ENCODE results near the gene ERICH6.

ERICH6 gene

DNA sequence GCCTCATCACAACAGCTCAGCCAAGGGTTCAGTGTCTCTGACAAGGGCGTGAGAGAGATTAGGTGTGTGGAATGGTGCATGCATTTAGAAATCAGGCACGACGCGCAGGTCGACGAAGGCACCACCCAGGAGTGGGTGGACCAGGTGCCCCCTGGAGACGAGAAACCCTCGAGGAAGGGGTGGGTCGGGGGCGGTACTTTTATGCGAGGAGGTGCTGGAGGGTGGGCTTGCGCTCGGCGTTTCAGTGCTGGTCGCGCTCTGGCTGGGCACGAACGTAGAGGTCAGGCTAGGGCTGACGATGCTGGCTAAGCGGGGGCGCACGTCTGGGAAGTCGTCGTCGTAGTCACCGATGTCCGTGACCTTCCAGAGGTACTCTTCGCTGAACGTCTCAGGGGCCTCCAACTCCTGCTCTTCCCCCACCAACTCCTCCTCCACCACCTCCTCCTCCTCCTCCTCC is 393 bp downstream of the ERICH6 start:
- peak in 2 of 3 donors; percentile 68 to 76 for DNase-seq
- H3K27me3 ChIP-seq (replicated peaks in 2 of 5; ENCODE audit: control insufficient read depth in 4 of 5, insufficient read depth in 5 of 5, low read length in 4 of 5), result no peaks in the 10 kb centered on the region
- peak overlapping the region; percentile 65 to 85 (median 77) for H3K4me3 ChIP-seq (ENCODE audit: control insufficient read depth in 1 of 7, extremely low read depth in 1 of 7, insufficient read depth in 4 of 7, low read depth in 2 of 7, low read length in 6 of 7)
- H3K4me1 ChIP-seq (ENCODE audit: control extremely low read depth in 1 of 4, control insufficient read depth in 4 of 4, insufficient read depth in 4 of 4, low read length in 3 of 4), result peaks cover 5 to 10% (median 9%) of the 10 kb centered on the region in 4 experiments
- peaks cover 0 to 4% (median 0%) of the 10 kb centered on the region in 5 experiments for H3K9me3 ChIP-seq (ENCODE audit: control extremely low read depth in 1 of 5, control insufficient read depth in 4 of 5, insufficient read depth in 2 of 5, low read depth in 1 of 5, low read length in 4 of 5)
- ChIA-PET CTCF (interaction anchor here (0.6 to 1.3 kb wide), 3 partner anchors 85 to 115 kb away, joined by 3 read pairs; no protein-coding TSS in a partner anchor), POLR2A (interaction anchor here (0.6 kb wide), 2 partner anchors 123 to 158 kb away, joined by 3 to 4 read pairs; no protein-coding TSS in a partner anchor)
- peak overlapping the region; percentile 93 to 97 for H3K27ac ChIP-seq (ENCODE audit: insufficient read depth in 1 of 2, low read depth in 1 of 2, low read length in 2 of 2, poor library complexity in 1 of 2, severe bottlenecking in 2 of 2)
- H3K36me3 ChIP-seq (ENCODE audit: control insufficient read depth in 4 of 4, insufficient read depth in 4 of 4, low read length in 3 of 4), result peaks cover 0 to 7% (median 4%) of the 10 kb centered on the region in 4 experiments
- WGBS (ENCODE audit: insufficient coverage), result 10% methylated on average over 27 of the region's 29 CpGs

- no peaks in the 10 kb centered on the region for H3K27me3 ChIP-seq (replicated peaks in 2 of 5; ENCODE audit: control insufficient read depth in 4 of 5, insufficient read depth in 5 of 5, low read length in 4 of 5)
- CTCF ChIA-PET, result interaction anchor here (0.6 to 1.3 kb wide), 3 partner anchors 19 to 154 kb away, joined by 3 read pairs; no protein-coding TSS in a partner anchor
- no CpG with 5 or more reads among the region's 2 CpGs for WGBS (ENCODE audit: insufficient coverage)
These were observed 4.6 kb downstream of the ERICH6 start for GRCh38 chr3:150699068-150699639.

GRCh38 chr3:150697646-150698045 is 6.1 kb downstream of the ERICH6 start:
- Histone ChIP-seq H3K9me3 (ENCODE audit: control extremely low read depth in 1 of 5, control insufficient read depth in 4 of 5, insufficient read depth in 2 of 5, low read depth in 1 of 5, low read length in 4 of 5) (peaks cover 0 to 8% (median 0%) of the 10 kb centered on the region in 5 experiments), H3K4me1 (ENCODE audit: control extremely low read depth in 1 of 4, control insufficient read depth in 4 of 4, insufficient read depth in 4 of 4, low read length in 3 of 4) (no peaks in the 10 kb centered on the region), H3K36me3 (ENCODE audit: control insufficient read depth in 4 of 4, insufficient read depth in 4 of 4, low read length in 3 of 4) (no peaks in the 10 kb centered on the region), H3K27me3 (replicated peaks in 2 of 5; ENCODE audit: control insufficient read depth in 4 of 5, insufficient read depth in 5 of 5, low read length in 4 of 5) (no peaks in the 10 kb centered on the region), H3K27ac (ENCODE audit: insufficient read depth in 1 of 2, low read depth in 1 of 2, low read length in 2 of 2, poor library complexity in 1 of 2, severe bottlenecking in 2 of 2) (no peak overlapping the region), H3K4me3 (ENCODE audit: control insufficient read depth in 1 of 7, extremely low read depth in 1 of 7, insufficient read depth in 4 of 7, low read depth in 2 of 7, low read length in 6 of 7) (no peak overlapping the region)
- ChIA-PET CTCF (no interaction called here), POLR2A (no interaction called here)
- DNase-seq, result no peak

More at GRCh38 chr3:150699068-150699639, 4.6 kb downstream of the ERICH6 start:
- Histone ChIP-seq H3K27ac (ENCODE audit: insufficient read depth in 1 of 2, low read depth in 1 of 2, low read length in 2 of 2, poor library complexity in 1 of 2, severe bottlenecking in 2 of 2) (no peak overlapping the region), H3K4me3 (ENCODE audit: control insufficient read depth in 1 of 7, extremely low read depth in 1 of 7, insufficient read depth in 4 of 7, low read depth in 2 of 7, low read length in 6 of 7) (no peak overlapping the region), H3K9me3 (ENCODE audit: control extremely low read depth in 1 of 5, control insufficient read depth in 4 of 5, insufficient read depth in 2 of 5, low read depth in 1 of 5, low read length in 4 of 5) (no peaks in the 10 kb centered on the region), H3K4me1 (ENCODE audit: control extremely low read depth in 1 of 4, control insufficient read depth in 4 of 4, insufficient read depth in 4 of 4, low read length in 3 of 4) (peaks cover under 1 to 6% (median 6%) of the 10 kb centered on the region in 4 experiments), H3K36me3 (ENCODE audit: control insufficient read depth in 4 of 4, insufficient read depth in 4 of 4, low read length in 3 of 4) (no peaks in the 10 kb centered on the region)
- no peak for DNase-seq
- POLR2A ChIA-PET, result no interaction called here

GRCh38 chr3:150691414-150692040 is 12.2 kb downstream of the ERICH6 start:
- 75% methylated on average over 1 of the region's 2 CpGs for WGBS (ENCODE audit: insufficient coverage)

DNA sequence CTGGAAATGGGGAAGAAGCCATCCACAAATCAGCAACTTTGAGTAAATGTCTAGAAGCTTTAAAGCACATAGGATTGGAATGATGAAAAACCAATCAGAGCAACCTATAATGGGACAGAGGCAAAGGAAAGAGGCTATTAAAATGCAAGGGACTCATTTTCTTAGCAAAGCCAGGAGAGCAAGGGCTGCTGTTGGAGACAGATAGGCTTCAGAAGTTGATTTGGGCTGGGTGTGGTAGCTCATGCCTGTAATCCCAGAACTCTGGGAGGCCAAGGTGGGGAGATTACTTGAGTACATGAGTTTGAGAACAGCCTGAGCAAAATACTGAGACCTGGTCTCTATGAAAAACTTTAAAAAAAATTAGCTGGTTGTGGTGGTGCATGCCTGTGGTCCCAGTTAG is 16.1 kb downstream of the ERICH6 start:
- ChIA-PET POLR2A (no interaction called here), CTCF (no interaction called here)
- Histone ChIP-seq H3K27ac (ENCODE audit: insufficient read depth in 1 of 2, low read depth in 1 of 2, low read length in 2 of 2, poor library complexity in 1 of 2, severe bottlenecking in 2 of 2) (no peak overlapping the region), H3K4me1 (ENCODE audit: control extremely low read depth in 1 of 4, control insufficient read depth in 4 of 4, insufficient read depth in 4 of 4, low read length in 3 of 4) (peaks cover 0 to 1% (median 0%) of the 10 kb centered on the region in 4 experiments), H3K27me3 (replicated peaks in 2 of 5; ENCODE audit: control insufficient read depth in 4 of 5, insufficient read depth in 5 of 5, low read length in 4 of 5) (no peaks in the 10 kb centered on the region), H3K9me3 (ENCODE audit: control extremely low read depth in 1 of 5, control insufficient read depth in 4 of 5, insufficient read depth in 2 of 5, low read depth in 1 of 5, low read length in 4 of 5) (peaks cover 0 to 6% (median 2%) of the 10 kb centered on the region in 5 experiments), H3K36me3 (ENCODE audit: control insufficient read depth in 4 of 4, insufficient read depth in 4 of 4, low read length in 3 of 4) (no peaks in the 10 kb centered on the region), H3K4me3 (ENCODE audit: control insufficient read depth in 1 of 7, extremely low read depth in 1 of 7, insufficient read depth in 4 of 7, low read depth in 2 of 7, low read length in 6 of 7) (no peak overlapping the region)
- DNase-seq, result no peak

More at GRCh38 chr3:150691414-150692040, 12.2 kb downstream of the ERICH6 start:
- Histone ChIP-seq H3K4me3 (ENCODE audit: control insufficient read depth in 1 of 7, extremely low read depth in 1 of 7, insufficient read depth in 4 of 7, low read depth in 2 of 7, low read length in 6 of 7) (no peak overlapping the region), H3K4me1 (ENCODE audit: control extremely low read depth in 1 of 4, control insufficient read depth in 4 of 4, insufficient read depth in 4 of 4, low read length in 3 of 4) (no peaks in the 10 kb centered on the region), H3K36me3 (ENCODE audit: control insufficient read depth in 4 of 4, insufficient read depth in 4 of 4, low read length in 3 of 4) (no peaks in the 10 kb centered on the region), H3K9me3 (ENCODE audit: control extremely low read depth in 1 of 5, control insufficient read depth in 4 of 5, insufficient read depth in 2 of 5, low read depth in 1 of 5, low read length in 4 of 5) (peaks cover 0 to 14% (median 2%) of the 10 kb centered on the region in 5 experiments), H3K27ac (ENCODE audit: insufficient read depth in 1 of 2, low read depth in 1 of 2, low read length in 2 of 2, poor library complexity in 1 of 2, severe bottlenecking in 2 of 2) (no peak overlapping the region), H3K27me3 (replicated peaks in 2 of 5; ENCODE audit: control insufficient read depth in 4 of 5, insufficient read depth in 5 of 5, low read length in 4 of 5) (no peaks in the 10 kb centered on the region)
- no peak for DNase-seq
- ChIA-PET CTCF (interaction anchor here (0.7 kb wide), 1 partner anchor 18 kb away, joined by 3 read pairs; no protein-coding TSS in a partner anchor), POLR2A (no interaction called here)

DNA sequence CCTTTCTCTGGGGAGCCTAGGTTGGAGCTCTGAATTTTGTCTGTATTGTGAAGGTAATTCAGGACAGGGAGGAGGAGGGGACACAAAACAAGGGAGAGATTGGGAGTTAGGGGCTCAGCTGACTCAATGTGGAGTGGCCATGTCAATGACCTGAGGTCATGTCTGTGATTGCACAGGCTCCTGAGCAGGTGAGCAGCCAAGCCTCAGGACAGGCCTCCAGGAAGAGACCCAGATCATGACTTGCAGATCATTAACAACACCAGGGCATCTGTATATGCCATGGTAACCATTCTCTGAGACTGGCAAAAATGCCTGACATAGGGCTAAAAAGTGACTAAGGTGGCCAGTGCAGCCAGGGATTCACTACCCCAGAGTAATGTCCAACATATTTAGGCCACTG is 20.9 kb downstream of the ERICH6 start:
- Histone ChIP-seq H3K27me3 (replicated peaks in 2 of 5; ENCODE audit: control insufficient read depth in 4 of 5, insufficient read depth in 5 of 5, low read length in 4 of 5) (no peaks in the 10 kb centered on the region), H3K27ac (ENCODE audit: insufficient read depth in 1 of 2, low read depth in 1 of 2, low read length in 2 of 2, poor library complexity in 1 of 2, severe bottlenecking in 2 of 2) (no peak overlapping the region), H3K4me3 (ENCODE audit: control insufficient read depth in 1 of 7, extremely low read depth in 1 of 7, insufficient read depth in 4 of 7, low read depth in 2 of 7, low read length in 6 of 7) (no peak overlapping the region), H3K9me3 (ENCODE audit: control extremely low read depth in 1 of 5, control insufficient read depth in 4 of 5, insufficient read depth in 2 of 5, low read depth in 1 of 5, low read length in 4 of 5) (no peaks in the 10 kb centered on the region), H3K4me1 (ENCODE audit: control extremely low read depth in 1 of 4, control insufficient read depth in 4 of 4, insufficient read depth in 4 of 4, low read length in 3 of 4) (peaks cover 3 to 9% (median 6%) of the 10 kb centered on the region in 4 experiments), H3K36me3 (ENCODE audit: control insufficient read depth in 4 of 4, insufficient read depth in 4 of 4, low read length in 3 of 4) (no peaks in the 10 kb centered on the region)
- ChIA-PET POLR2A (no interaction called here), CTCF (no interaction called here)
- DNase-seq, result no peak

DNA sequence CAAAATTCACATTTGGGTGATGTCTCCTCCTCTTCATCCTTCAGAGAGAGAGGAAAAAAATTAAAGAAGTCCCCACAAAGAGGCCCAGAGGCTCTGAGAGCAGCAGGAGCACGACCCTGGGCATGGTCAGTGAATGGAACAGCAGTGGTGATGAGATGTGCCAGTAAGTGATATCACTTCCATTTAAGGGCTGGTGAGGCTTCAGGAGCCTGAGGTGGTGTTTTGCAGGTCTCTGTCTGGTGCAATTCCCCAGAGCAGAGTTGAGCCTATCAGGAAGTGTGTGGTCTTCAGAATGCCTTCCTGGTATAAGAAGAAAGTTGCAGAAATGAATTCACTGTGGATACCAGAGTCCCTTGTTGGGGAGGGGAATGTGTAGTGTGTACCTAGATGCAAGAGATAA is 21.4 kb downstream of the ERICH6 start:
- Histone ChIP-seq H3K9me3 (ENCODE audit: control extremely low read depth in 1 of 5, control insufficient read depth in 4 of 5, insufficient read depth in 2 of 5, low read depth in 1 of 5, low read length in 4 of 5) (no peaks in the 10 kb centered on the region), H3K27me3 (replicated peaks in 2 of 5; ENCODE audit: control insufficient read depth in 4 of 5, insufficient read depth in 5 of 5, low read length in 4 of 5) (no peaks in the 10 kb centered on the region), H3K27ac (ENCODE audit: insufficient read depth in 1 of 2, low read depth in 1 of 2, low read length in 2 of 2, poor library complexity in 1 of 2, severe bottlenecking in 2 of 2) (no peak overlapping the region), H3K36me3 (ENCODE audit: control insufficient read depth in 4 of 4, insufficient read depth in 4 of 4, low read length in 3 of 4) (no peaks in the 10 kb centered on the region), H3K4me3 (ENCODE audit: control insufficient read depth in 1 of 7, extremely low read depth in 1 of 7, insufficient read depth in 4 of 7, low read depth in 2 of 7, low read length in 6 of 7) (no peak overlapping the region), H3K4me1 (ENCODE audit: control extremely low read depth in 1 of 4, control insufficient read depth in 4 of 4, insufficient read depth in 4 of 4, low read length in 3 of 4) (peaks cover 3 to 9% (median 6%) of the 10 kb centered on the region in 4 experiments)
- POLR2A ChIA-PET, result no interaction called here
- 83% methylated on average over 1 of the region's 1 CpG for WGBS (ENCODE audit: insufficient coverage)
- DNase-seq, result peak in 1 of 3 donors; percentile 15
- CTCF ChIA-PET, result no interaction called here
